Activated T-helper 1 cell treated with Interleukin-2 at 50 U/mL for 16 hours (primary cell): ENCODE results near the gene HDAC3.
"Not testable (repeated sequence)": the region's sequence is repeated elsewhere in the genome, so short reads cannot be mapped to it uniquely, and the experiment has no call there.

Source experiments
- DNase-seq: peaks from one replicate; pipeline ENCODE4 v3.0.0-alpha.2; 2020; ENCODE audit warnings: low read depth

The HDAC3 gene

DNA sequence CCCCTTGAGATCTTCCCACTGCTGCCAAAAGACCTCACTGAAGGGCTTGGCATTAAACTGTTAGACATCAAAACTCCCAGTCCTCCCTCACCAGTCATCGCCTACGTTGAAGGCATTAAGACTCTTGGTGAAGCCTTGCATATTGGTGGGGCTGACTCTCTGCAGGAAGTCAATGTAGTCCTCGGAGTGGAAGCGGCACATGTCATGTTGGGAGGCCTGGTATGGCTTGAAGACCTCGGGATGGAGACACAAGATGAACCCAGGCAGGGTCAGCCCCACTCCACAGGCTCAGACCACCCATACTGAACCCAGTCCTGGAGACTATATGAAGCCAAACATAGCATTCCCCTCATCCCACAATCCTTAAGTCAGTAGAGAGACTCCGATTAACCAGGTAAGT, 1.9 kb downstream of the HDAC3 start:
- no peak for DNase-seq

DNA sequence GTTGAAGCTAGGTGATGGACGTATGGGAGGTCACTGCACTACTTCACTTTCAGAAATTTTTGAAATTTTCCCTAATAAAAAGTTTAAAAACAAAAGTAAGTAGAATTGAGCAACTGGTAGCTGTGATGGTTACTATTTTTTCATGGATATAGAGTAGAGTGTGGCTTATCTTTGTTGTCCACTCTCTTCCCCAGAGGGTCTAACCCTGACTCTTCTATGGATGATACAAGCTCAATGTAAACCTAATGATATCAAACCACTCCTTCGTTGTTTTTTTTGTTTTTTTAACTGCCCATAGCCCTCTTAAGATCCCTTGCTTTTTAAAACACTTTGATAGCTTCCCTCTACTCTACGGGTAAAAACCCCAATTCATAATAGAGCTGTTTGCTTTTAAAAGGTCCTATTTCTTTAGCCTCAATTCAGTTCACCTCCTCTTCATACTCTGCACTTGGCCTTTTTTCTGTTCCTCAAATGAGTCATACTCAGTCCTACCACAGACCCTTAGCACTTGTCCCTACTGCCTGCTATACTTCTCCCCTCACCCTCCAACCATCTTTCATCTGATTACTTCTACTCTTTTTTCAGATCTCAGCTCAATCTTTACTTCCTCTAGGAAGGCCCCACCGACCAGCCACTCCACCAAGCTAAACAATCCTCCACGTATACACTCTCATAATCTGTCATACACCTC, 2.6 kb downstream of the HDAC3 start:
- DNase-seq = no peak

DNA sequence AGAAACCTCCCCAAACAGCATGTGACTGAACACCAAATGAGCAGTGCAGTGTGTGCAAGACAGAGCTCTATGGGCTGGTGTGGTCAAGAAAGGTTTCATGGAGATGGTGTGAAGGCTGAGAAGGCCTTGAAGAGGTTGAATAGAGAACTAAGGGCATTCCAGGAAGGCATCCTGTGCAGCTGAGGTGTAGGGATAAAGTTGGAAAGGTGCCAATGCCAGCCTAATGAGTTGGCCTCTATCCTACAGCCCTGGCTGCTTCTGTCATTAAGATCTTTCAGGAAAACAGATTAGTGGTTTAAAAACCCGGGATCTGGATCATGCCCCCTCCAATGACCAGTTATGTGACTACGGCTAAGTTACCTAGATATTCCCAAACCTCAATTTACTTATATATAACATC, 4.0 kb downstream of the HDAC3 start:
- no peak for DNase-seq

DNA sequence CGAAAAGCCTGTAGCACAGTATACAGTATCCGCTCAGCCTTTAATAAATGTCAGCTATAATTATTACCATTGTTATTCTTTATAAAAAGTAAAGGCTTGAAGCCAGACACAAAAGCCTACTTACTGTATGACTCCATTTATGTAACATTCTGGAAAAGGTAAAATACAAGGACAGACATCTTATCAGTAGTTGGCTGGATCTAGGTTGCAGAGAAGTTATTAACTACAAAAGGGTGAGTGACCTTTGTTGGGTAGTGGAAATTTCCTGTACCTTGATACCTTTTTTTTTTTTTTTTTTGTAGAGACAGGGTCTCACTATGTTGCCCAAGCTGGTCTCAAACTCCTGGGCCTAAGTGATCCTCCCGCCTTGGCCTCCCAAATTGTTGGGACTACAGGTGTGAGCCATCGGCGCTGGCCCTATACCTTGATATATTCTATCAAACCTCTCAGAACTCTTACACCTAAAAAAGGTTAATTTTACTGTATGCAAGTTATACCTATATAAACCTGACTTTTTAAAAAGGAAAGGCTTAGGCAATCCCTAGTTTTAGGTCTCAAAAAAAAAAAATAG, 6.0 kb downstream of the HDAC3 start:
- DNase-seq = no peak

DNA sequence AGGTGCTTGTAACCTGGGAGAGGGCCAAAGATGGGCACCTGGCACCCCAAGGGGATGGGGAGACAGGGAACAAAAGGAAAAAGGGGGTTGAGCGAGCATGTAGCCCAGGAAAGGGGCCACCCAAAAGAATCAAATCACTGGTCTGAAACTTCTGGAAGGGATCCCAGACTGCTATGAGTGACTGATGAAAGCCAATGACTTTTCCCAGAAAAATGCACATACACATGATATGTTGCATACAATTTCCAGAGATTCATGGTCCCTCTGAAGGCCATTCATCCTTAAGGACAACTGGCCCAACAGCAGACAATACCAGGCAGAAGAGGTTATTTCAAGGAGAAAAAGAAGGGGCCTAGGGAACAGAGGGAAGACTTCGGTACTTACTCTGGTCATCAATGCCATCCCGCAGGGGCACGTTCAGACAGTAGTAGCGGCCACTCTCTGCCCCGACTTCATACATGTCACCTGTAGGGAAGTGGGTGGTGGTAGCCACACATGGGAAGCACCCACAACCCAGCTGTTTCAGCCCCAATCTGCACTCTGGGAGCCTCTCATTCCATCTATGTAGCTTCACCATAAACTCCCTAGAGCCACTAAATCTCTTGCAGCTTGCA, 8.4 kb downstream of the HDAC3 start:
- no peak for DNase-seq

DNA sequence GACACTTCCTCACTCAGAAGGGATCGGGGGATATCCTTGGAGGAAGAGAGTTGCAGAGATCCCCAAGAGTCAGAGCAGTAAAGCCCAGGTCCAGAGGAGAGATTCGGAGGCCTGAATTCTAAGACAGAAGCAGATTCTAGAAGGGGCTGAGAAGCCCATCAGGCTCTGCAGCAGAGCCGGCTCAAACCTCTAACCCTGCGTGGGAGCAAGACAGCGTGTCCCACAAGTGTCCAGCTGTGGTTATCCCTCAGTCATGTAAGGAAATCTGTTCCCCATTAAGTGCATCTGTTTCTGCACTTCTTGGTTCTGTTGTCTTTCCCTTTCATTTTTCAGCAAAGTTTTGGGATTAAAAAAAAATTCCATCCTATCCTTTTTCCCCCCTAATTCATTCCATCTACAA, 13.0 kb downstream of the HDAC3 start:
- no peak for DNase-seq

DNA sequence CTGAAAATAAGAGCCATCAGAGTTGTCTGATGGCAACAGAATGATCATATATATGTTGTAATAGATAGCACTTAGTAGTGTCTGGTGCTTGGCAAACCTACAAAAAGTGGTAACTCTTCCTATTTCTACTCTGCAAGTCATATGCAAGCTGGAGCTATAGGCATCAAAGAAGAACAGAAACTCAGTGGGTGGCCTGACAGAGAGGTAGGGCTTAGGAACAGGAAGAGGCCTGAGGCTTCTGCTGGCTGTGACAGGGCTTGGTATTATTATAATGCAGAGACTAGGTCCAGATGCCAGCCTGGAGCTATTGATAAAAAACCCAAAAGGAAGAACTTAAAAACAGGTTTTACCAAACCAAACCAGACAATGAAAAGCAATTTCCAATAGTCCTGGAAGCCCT, 13.5 kb downstream of the HDAC3 start:
- DNase-seq = no peak

DNA sequence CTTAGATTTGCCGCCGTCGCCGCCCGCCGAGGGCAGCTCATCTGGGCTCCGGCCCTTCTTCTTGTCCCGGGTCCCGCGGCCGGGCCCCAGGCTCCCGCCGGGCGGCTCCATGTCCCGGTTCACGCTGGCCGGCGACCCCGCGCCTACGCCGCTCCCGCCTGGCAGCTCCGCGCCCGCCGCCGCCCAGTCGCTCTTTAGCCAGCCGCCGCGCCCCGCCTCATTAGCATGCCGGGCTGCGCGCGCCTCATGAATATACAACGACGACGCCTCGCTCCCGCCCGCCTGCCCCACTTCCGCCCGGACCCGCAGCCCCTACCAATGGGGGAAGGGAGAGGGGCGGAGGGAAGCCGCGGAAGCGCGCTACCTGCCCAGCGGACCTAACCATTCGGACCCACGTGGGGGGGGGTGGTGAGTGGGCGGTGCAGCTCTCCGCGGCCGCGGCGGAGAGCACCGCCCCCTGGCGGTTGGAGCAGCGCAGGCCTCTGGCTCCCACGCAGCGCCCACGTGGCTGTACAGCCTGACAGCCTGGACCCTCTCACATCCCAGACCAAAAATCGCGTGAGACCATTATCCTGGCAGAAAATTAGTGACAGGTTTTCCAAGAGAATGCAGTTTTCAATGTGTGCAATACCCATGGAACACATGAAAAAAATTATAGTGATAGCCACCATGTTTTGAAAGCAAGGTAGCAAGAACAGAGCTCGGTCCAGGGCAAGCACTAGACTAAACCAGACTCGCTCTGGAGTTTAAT, 17.7 kb downstream of the HDAC3 start, which contains the start of gene DIAPH1:
Gene DIAPH1, minus strand, starts transcription at position 197 of the 751 bp plus-strand sequence. Its CDS starts 86 bp downstream, at position 111.
- peak; percentile 98 for DNase-seq

DNA sequence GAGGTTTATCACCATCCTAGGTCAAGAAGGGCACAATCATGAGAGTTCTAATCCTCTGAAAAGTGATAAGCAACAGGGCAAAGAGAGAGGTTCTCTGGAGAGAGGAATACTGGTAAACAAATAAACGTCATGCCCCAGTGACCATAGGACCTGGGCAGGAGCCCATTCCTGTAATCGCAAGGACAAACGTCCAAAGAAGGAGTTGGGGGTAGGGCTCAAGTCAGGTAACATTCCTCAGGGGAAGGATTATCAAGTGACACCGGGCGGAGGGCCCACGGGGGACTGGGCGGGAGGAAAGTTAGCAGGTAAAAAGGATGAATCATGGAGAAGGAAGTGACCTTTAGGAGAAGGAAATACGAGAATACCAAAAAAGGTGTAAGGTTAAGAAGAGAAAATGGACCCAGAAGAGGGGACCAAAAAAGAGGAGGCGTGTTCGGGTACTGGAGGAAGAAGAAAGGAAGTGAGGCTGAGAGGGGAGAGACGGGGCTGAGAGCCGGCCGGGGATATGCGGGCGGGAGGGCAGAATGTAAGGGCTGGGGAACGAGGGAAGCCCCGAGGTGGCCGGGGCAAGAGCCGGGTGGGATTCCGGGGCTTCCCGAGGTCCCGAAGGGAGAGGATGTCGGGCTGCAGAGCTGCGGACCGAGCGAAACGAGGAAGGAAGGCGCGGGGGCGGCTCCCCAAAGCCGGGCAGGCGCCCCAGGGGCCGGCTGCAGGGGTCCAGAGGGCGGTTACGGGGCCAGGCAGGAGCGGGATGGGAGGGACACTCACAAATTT, 18.4 kb downstream of the HDAC3 start:
- DNase-seq = peak; percentile 24

DNA sequence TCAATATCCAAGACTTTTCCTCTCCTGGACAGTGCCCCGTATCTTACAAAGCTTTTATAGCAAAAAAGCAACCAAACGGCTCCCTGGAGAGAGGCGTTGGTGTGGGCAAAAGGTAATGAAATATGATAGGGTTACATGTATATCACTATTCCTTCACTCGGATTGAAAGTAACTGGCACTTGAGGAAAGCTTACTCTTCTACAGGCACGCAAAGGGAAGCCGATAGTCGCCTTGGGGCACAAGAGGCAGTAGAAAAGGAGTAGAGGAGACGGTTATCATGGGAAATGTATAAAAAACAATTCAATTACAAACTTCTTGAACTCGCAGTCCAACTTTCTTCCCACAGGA, 19.0 kb downstream of the HDAC3 start:
- DNase-seq = no peak

DNA sequence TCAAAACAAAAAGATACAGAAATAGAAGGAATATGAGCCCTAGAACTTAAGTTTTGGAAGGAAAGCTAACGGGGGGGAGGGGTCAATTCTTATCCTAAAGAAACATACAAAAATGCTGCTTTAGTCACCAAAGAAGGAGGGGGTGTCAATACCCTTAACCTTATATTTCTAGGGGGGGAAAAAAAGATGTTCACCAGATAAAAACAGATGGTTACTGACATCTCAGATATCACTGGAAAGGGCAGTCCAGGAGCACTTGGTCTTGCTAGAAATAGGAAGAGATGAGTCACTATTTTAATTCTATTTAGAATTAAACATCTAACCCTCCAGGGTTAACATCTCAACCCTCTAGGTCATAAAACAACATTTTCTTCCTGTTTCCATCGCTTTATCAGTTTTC, 19.5 kb downstream of the HDAC3 start:
- no peak for DNase-seq

DNA sequence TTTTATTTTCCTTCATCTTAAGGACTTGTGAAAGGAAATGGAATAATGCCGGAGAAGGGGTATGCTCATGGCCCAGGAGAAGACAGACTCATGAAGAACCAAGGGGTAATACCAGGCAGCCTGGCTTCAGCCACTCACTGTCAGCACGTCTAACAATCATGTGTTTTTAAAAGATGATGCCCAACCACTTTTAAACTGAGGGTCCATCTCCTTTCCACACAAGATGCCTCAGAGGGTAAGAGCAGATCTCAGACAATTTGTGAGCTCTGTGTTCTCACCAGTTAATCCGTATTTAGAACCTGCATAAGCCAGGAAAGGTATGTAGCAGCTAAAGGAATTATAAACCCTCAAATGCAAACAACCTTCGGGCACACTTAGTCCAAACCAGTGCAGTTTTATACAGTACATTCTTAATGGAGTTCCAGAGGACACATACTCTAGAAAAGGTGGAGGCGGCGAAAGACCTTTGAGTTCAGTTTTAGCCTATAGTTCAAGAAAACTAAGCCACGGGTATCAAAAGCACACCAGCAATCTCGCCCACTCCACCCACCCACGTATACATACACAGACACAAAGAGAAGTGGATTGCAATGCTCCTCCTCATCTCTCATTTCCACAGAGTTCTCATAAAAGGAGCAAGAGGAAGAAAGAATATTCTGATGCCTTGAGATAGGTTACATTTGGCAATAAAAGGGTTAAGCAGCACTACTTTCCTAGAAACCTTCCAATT, 20.5 kb downstream of the HDAC3 start:
- DNase-seq = no peak

DNA sequence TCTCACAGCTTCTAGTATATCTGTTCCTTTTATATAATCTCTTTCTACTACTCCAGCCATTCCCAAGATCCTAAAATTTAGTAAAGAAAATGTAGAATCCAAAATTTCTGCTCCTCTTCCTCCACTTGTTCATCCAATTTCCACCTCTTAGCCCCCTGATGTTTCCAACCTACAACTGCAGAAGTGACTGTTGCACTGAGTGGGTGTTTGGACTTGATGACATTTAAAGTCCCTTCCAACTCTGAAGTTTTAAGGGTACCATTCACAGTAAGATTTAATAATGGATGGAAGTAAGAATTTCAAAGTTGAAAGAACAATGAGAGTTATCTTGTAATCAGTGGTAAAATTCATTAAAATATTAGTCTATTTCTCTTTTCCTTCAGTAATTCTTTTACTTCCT, 23.3 kb downstream of the HDAC3 start:
- no peak for DNase-seq

DNA sequence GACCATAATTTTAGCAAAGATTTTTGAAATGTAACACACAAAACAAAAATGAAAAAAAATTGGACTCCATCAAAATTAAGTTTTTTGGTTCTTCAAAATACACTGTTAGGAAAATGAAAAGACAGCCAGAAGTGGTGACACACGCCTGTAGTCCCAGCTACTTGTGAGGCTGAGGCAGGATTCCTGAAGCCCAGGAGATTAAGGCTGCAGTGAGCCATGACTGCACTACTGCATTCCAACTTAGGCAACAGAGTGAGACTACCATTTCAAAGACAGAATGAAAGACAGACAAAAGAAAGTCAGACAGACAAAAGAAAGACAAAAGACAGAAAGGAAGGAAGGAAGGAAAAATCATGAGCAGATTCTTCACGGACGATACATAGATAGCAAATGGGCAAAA, 25.4 kb downstream of the HDAC3 start:
- DNase-seq = no peak

DNA sequence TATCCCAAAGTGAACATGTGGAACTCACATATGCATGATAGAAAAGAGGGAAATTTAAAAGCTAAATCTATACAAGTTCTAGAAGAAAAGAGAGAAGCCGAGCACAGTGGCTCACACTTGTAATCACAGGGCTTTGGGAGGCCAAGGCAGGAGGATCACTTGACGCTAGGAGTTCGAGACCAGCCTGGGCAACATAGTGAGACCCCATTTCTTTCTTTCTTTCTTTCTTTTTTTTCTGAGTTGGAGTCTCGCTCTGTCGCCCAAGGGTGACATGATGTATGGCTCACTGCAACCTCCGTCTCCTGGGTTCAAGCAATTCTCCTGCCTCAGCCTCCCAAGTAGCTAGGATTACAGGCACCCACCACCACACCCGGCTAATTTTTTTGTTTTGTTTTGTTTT, 26.7 kb downstream of the HDAC3 start:
- not testable (repeated sequence) for DNase-seq

DNA sequence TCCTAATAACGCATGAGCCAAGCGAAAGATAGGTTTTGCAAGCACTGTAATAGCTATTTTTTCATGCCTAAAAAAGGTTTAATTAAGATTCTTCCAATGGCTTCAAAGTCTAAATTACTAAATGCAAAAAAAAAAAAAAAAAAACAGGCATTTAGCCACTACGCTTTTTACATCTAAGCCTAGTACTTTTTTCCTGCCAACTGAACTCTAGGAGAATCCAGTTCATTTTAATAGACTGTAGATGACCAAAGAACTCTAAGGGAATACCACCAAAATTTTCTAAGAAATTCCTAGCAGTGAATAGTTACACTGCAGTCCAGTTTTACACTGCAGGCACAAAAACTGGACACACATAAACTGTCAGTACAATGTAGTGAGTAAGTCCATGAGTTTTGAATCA, 27.6 kb downstream of the HDAC3 start:
- DNase-seq = no peak

DNA sequence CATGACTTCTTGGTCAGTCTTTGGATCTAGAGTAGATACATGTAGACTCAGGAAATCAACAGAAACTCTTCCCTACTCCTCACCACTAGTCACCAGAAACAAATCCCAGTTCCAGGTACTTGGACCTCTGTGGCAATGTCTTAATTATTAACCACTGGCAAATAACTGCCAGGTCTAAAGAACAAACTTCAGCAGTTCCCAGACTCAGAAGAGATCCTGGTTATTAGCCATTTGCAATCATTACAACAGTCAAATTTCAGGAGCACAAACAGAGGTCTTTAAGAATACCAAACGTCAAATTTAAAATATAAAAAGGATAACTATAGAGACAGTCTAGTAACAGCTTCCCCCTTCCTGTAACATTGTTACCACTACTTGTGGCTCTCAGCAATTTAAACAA, 28.1 kb downstream of the HDAC3 start:
- no peak for DNase-seq

DNA sequence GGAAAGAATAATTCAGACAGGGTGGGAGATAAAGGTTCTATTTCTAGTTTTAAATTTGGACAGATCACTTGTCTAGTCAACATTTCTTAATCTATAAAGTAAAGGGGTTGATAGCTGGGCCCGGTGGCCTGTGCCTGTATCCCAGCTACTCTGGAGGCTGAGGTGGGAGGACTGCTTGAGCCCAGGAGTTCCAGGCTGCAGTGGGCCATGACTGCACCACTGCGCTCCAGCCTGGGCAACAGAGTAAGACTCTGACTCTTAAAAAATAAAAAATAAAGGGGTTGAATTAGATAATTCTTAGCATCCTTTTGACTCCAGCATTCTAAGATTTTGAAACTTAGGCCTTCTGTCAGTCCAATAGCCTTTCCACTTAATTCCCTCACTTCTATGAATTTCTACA, 28.6 kb downstream of the HDAC3 start:
- no peak for DNase-seq

DNA sequence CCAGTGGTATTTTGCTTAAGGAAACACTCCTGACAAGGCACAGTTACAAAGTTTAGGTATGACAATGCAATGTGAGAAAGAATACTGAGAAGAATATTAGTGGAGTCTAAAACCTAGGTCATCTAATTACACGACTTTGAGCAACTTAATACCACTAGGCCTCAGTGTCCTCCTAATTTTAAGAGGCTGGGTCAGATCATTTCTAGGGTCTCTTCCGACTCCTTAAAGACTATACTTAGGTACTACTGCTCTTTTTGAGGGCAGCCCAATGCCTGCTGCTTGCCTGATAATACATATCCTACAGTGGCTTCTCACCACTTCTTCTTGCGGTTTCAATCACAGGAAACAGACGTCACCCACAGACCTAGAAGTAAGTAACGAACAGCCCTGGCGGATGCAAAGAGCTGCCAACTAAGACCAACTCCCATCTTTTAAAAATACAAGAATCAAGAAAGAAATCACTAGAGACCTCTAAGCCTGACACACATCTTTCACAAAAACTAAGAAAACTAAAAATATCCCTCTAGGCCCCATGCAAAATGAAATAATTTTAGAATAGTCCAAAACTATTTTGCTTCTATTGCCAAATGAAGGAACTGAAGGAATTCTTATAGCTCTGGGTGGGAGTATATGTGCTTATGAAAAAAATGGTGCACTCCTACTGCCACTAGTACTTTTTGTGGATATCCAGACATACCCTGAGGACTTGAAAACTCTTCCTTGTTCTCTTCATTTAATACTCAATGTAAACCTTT, 30.9 kb downstream of the HDAC3 start:
- DNase-seq = peak; percentile 40

DNA sequence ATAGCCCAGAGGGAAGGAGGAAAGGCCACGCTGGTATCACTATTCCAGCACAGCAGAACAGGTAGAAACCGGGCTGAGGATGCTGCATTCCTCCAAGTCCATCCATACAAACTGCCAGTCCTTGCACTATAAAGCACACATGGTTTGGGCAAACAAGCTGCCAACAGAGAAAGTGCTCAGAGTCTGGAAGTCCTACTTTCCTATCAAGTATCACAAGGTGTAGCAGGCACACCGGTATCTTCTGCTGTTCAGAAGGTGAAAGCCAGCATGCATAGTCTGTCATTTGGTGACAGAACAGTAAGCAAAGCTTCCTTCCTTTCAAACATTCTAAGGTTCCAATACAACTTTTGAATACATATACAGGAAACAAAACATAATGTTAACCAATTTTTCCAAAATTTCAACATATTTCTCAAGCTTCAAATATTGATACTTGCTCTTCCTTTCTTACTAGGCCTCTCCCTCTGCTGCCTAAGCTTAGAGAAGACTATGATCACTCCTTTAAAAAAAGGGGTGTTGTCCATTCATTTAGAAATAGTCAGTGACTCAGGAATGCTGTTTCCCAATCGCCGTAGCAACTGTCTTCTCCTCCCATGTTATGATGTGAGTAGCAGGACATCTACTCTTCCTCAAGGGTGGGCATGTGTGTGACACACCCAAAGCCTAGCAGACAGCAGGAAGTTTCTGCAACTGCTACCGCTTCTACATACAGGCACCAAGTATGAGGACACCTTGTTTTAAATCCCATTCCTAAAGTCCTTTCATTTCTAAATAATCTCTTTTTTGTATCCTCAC, 32.5 kb downstream of the HDAC3 start:
- DNase-seq = no peak
